Esophagus squamous epithelium (tissue), 4 donors: Measurements from ENCODE around the gene PACS2.

Experiments
- CTCF ChIP-seq, 6 experiments: fragments of 450-650 bp in 4 of 6; fragments of 200-600 bp in 2 of 6; sonication (generic) in 2 of 6; IDR thresholded peaks; one replicate each; pipeline ENCODE4 v1.5.1; 2016 to 2019; ENCODE audit warnings: antibody characterized with exemption in 6 of 6, mild to moderate bottlenecking in 4 of 6, moderate library complexity in 4 of 6
- POLR2A ChIP-seq, 4 donors: fragments of 450-650 bp; IDR thresholded peaks; one replicate each; pipeline ENCODE4 v1.6.1; 2017; ENCODE audit warnings: antibody characterized with exemption in 4 of 4, mild to moderate bottlenecking in 4 of 4, moderate library complexity in 3 of 4

DNA sequence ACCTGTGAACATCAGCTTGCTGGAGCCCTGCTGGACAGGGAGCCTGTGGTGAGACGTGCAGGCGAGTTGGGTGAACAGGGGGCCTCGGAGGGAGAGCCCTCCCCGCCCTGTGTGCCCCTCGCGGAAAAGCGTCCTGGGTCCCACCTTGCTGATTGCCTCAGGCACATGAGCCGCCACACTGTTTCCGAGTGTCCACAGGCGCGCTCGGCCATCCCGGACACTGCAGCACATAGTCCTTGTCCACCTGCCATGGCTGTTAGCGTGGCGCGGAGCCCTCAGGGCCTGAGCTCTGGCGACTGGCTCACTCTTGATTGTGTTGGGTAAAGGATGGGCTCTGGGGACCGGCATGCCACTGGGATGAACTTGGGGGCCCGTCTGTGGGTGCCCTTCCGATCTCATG is 40.0 kb downstream of the PACS2 start:
- TF ChIP-seq CTCF (IDR thresholded peaks at IDR 0.05), result no peak
- TF ChIP-seq POLR2A (IDR thresholded peaks at IDR 0.05), result no peak
